Heart left ventricle (tissue), 13 donors: Measurements from ENCODE around the gene CBLC.

Experiments used
- POLR2A ChIP-seq, 2 donors: fragments of 450-650 bp; IDR thresholded peaks; one replicate each; pipeline ENCODE4 v1.6.1; 2017; ENCODE audit warnings: antibody characterized with exemption in 2 of 2, mild to moderate bottlenecking in 2 of 2, moderate library complexity in 2 of 2
- TF ChIP-seq, protein P1 (sequence below), 12 donors: fragments of 200-600 bp; sonication (generic) in 4 of 12; IDR thresholded peaks; one replicate each; pipeline versions ENCODE4 v1.5.0 to v1.8.0; 2018 to 2022; ENCODE audit warnings: antibody characterized with exemption in 12 of 12, mild to moderate bottlenecking in 5 of 12
- donor health status: ischemic (EF 13 %, LVEDD 7.1; RV severe dilation, severe dysfunction).
- donor health status: DM: no; HTN: yes; CAD: no.
- donor health status: DM: no; HTN: no; CAD: no.
- donor health status: ischemic (EF 25% LVEDD 6.9; RV normal size, moderate dysfunction).
- donor health status: ischemic (EF 25% LVEDD 5.7; RV mildly dilated, moderate dysfunction).
- donor health status: ischemic (EF 35%, LVEDD 5.7; RV mildly dilated, moderate dysfunction).
- donor health status: nonischemic (EF 11% LVEDD 7.7; RV severe dilation, severe dysfunction).
- donor health status: DM: yes; HTN: yes; CAD: no.
- donor health status: PGD.
- donor health status: ischemic (EF 29% LVEDD 5.4; RV normal size, mild dysfunction).
- donor health status: nonischemic (EF 23%, LVEDD 6.1; RV moderate dilation, normal function).

DNA sequence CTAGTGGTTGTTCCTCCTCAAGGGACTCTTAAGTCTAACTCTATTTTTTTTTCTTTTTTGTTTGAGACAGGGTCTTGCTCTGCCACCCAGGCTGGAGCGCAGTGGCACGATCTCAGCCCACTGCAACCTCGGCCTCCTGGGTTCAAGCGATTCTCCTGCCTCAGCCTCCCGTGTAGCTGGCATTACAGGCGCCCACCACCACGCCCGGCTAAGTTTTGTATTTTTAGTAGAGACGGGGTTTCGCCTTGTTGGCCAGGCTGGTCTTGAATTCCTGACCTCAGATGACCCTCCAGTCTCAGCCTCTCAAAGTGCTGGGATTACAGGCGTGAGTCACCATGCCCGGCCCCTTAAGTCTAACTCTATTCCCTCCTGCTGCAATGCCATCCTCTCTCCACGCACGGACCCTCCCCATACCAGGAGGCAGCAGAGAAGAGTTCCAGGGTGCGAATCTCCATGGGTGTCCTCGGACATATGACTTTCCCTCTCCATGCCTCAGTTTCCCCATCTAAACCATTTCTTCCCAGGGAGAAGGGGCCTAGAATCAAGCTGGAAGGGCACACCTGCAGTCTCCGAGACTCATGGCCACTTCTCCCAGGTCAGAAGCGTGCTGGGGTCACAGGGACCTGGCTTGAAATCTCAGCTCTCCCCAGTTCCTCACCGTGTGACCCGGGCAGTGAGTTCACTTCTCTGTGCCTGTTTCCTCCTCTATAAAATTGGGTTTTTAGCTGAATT lies 35.2 kb upstream of the CBLC start:
- TF ChIP-seq, protein P1, sequence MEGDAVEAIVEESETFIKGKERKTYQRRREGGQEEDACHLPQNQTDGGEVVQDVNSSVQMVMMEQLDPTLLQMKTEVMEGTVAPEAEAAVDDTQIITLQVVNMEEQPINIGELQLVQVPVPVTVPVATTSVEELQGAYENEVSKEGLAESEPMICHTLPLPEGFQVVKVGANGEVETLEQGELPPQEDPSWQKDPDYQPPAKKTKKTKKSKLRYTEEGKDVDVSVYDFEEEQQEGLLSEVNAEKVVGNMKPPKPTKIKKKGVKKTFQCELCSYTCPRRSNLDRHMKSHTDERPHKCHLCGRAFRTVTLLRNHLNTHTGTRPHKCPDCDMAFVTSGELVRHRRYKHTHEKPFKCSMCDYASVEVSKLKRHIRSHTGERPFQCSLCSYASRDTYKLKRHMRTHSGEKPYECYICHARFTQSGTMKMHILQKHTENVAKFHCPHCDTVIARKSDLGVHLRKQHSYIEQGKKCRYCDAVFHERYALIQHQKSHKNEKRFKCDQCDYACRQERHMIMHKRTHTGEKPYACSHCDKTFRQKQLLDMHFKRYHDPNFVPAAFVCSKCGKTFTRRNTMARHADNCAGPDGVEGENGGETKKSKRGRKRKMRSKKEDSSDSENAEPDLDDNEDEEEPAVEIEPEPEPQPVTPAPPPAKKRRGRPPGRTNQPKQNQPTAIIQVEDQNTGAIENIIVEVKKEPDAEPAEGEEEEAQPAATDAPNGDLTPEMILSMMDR (IDR thresholded peaks at IDR 0.05): no peak
- TF ChIP-seq POLR2A (IDR thresholded peaks at IDR 0.05): peak in 1 of 2 donors; percentile 10
